Osteocyte (in vitro differentiated cells): ENCODE results near the gene HECW1. TPM values are rescaled to one million over a fixed set of nuclear protein-coding genes. Genes with fewer than 3 reads are reported as not detected.

Experiments used
- DNase-seq: peaks from one replicate; pipeline ENCODE4 v3.0.0; 2021; ENCODE audit warnings: mixed read lengths; ENCODE audit not compliant: unreplicated experiment; ENCODE audit errors: extremely low spot score
- H3K27ac Mint-ChIP-seq: one replicate; pipeline ENCODE4 v1.8.0; 2021; ENCODE audit warnings: mild to moderate bottlenecking, mixed read lengths; ENCODE audit not compliant: unreplicated experiment
- H3K27me3 Mint-ChIP-seq: one replicate; pipeline ENCODE4 v1.8.0; 2021; ENCODE audit warnings: mixed read lengths; ENCODE audit not compliant: unreplicated experiment
- H3K36me3 Mint-ChIP-seq: one replicate; pipeline ENCODE4 v1.8.0; 2021; ENCODE audit warnings: mixed read lengths; ENCODE audit not compliant: unreplicated experiment
- H3K4me1 Mint-ChIP-seq: one replicate; pipeline ENCODE4 v1.8.0; 2021; ENCODE audit warnings: mixed read lengths; ENCODE audit not compliant: unreplicated experiment
- H3K4me3 Mint-ChIP-seq: one replicate; pipeline ENCODE4 v1.8.0; 2021; ENCODE audit warnings: mild to moderate bottlenecking, moderate library complexity, mixed read lengths; ENCODE audit not compliant: unreplicated experiment
- H3K9me3 Mint-ChIP-seq: one replicate; pipeline ENCODE4 v1.8.0; 2021; ENCODE audit warnings: mixed read lengths; ENCODE audit not compliant: unreplicated experiment
- CTCF ChIP-seq: fragments of 200-600 bp; sonication (generic); IDR thresholded peaks from 2 replicates; pipeline ENCODE4 v1.5.0; 2021; ENCODE audit warnings: antibody characterized with exemption, mild to moderate bottlenecking, moderate library complexity
- total RNA-seq: library from RNA; stranded (reverse); gene quantifications from 2 replicates; pipeline ENCODE4 v1.2.1, GENCODE V29; 2021

HECW1 gene
- total RNA-seq, 1 donor from 2014 or later, result 0.16 TPM

- H3K27ac Mint-ChIP-seq, result no peak overlapping the region
- H3K4me3 Mint-ChIP-seq, result no peak overlapping the region
- no peak for DNase-seq
- no peaks in the 10 kb centered on the region for H3K36me3 Mint-ChIP-seq
- peaks cover 3% of the 10 kb centered on the region for H3K27me3 Mint-ChIP-seq
- peaks cover 11% of the 10 kb centered on the region for H3K4me1 Mint-ChIP-seq
- peaks cover 7% of the 10 kb centered on the region for H3K9me3 Mint-ChIP-seq
- no peak for TF ChIP-seq CTCF
These were observed 318.0 kb downstream of the HECW1 start for GRCh38 chr7:43430411-43430810.

- DNase-seq, result no peak
- no peaks in the 10 kb centered on the region for H3K36me3 Mint-ChIP-seq
- H3K4me3 Mint-ChIP-seq, result no peak overlapping the region
- peaks cover 2% of the 10 kb centered on the region for H3K27me3 Mint-ChIP-seq
- TF ChIP-seq CTCF, result no peak
- peaks cover 7% of the 10 kb centered on the region for H3K9me3 Mint-ChIP-seq
- H3K4me1 Mint-ChIP-seq, result peaks cover 11% of the 10 kb centered on the region
- H3K27ac Mint-ChIP-seq, result no peak overlapping the region
These were observed 318.7 kb downstream of the HECW1 start for GRCh38 chr7:43431020-43431595.

- Mint-ChIP-seq H3K27me3 (peaks cover 5% of the 10 kb centered on the region), H3K9me3 (no peaks in the 10 kb centered on the region), H3K4me1 (peaks cover 11% of the 10 kb centered on the region), H3K36me3 (no peaks in the 10 kb centered on the region), H3K4me3 (no peak overlapping the region), H3K27ac (no peak overlapping the region)
- no peak for DNase-seq
- no peak for TF ChIP-seq CTCF
These were observed 321.2 kb downstream of the HECW1 start for GRCh38 chr7:43433639-43434038.

- no peak overlapping the region for H3K27ac Mint-ChIP-seq
- H3K36me3 Mint-ChIP-seq, result no peaks in the 10 kb centered on the region
- peaks cover 10% of the 10 kb centered on the region for H3K27me3 Mint-ChIP-seq
- H3K4me1 Mint-ChIP-seq, result no peaks in the 10 kb centered on the region
- no peaks in the 10 kb centered on the region for H3K9me3 Mint-ChIP-seq
- H3K4me3 Mint-ChIP-seq, result no peak overlapping the region
- DNase-seq, result no peak
- no peak for TF ChIP-seq CTCF
These were observed 324.6 kb downstream of the HECW1 start for GRCh38 chr7:43437001-43437400.

GRCh38 chr7:43438897-43439479 is 326.5 kb downstream of the HECW1 start:
- Mint-ChIP-seq H3K9me3 (no peaks in the 10 kb centered on the region), H3K4me3 (no peak overlapping the region), H3K36me3 (no peaks in the 10 kb centered on the region), H3K27me3 (peaks cover 24% of the 10 kb centered on the region), H3K27ac (no peak overlapping the region), H3K4me1 (no peaks in the 10 kb centered on the region)
- no peak for TF ChIP-seq CTCF
- DNase-seq, result no peak
